PC-9 (cell line): ENCODE measurements around the gene ITGB3. TPM values are rescaled to one million over a fixed set of nuclear protein-coding genes. Genes with fewer than 3 reads are reported as not detected.

Experiments
- BruUV-seq: library from RNA; stranded (reverse); fragments of 400-500 nt; replicated peaks from 2 replicates; lab custom pipeline; 2021; lab: Mats Ljungman, UMichigan
- CTCF ChIA-PET: fragments of 300-600 bp; sonication (Branson Sonifier 250); formaldehyde crosslinking; loops from one replicate; lab custom pipeline; 2022; ENCODE audit warnings: antibody characterized with exemption; lab: Charles Lee
- POLR2A ChIA-PET: fragments of 300-600 bp; sonication (Branson Sonifier 250); formaldehyde crosslinking; loops from one replicate; lab custom pipeline; 2022; ENCODE audit warnings: antibody characterized with exemption; ENCODE audit not compliant: unreplicated experiment; lab: Charles Lee
- DNase-seq, 2 experiments: peaks; one replicate each; pipeline versions ENCODE4 v3.0.0 to v3.0.0-alpha.2; 2015 to 2022; ENCODE audit warnings: mixed read lengths in 1 of 2
- H2AFZ ChIP-seq: fragments of 200-600 bp; sonication (generic); 2 replicates; pipeline ENCODE4 v1.8.1; 2017; ENCODE audit warnings: antibody characterized with exemption
- H3F3A ChIP-seq: fragments of 200-600 bp; sonication (generic); 2 replicates; pipeline ENCODE4 v1.8.1; 2017; ENCODE audit warnings: antibody characterized with exemption, mild to moderate bottlenecking, low read depth; ENCODE audit not compliant: insufficient read depth
- H3K27ac ChIP-seq: fragments of 200-600 bp; sonication (generic); 2 replicates; pipeline ENCODE4 v1.6.1; 2016; ENCODE audit warnings: mixed run types
- H3K27me3 ChIP-seq: fragments of 200-600 bp; sonication (generic); 2 replicates; pipeline ENCODE4 v1.6.1; 2016; ENCODE audit warnings: low read depth, mixed run types; ENCODE audit not compliant: insufficient read depth
- H3K36me3 ChIP-seq: fragments of 200-600 bp; sonication (generic); 2 replicates; pipeline ENCODE4 v1.6.1; 2016; ENCODE audit warnings: low read depth, mixed run types
- H3K4me1 ChIP-seq: fragments of 200-600 bp; sonication (generic); replicated peaks from 2 replicates; pipeline ENCODE4 v1.6.1; 2016; ENCODE audit warnings: mixed run types; ENCODE audit not compliant: insufficient read depth
- H3K4me2 ChIP-seq: fragments of 200-600 bp; sonication (generic); 2 replicates; pipeline ENCODE4 v1.6.1; 2017; ENCODE audit warnings: mixed run types
- H3K4me3 ChIP-seq: fragments of 200-600 bp; sonication (generic); 2 replicates; pipeline ENCODE4 v1.6.1; 2016; ENCODE audit warnings: mixed run types
- H3K79me2 ChIP-seq: fragments of 200-600 bp; sonication (generic); 2 replicates; pipeline ENCODE4 v1.6.1; 2017; ENCODE audit warnings: low read depth, mixed run types
- H3K9me2 ChIP-seq: fragments of 200-600 bp; sonication (generic); 2 replicates; pipeline ENCODE4 v1.8.1; 2017; ENCODE audit warnings: mild to moderate bottlenecking; ENCODE audit not compliant: insufficient read depth
- H3K9me3 ChIP-seq: fragments of 200-600 bp; sonication (generic); 2 replicates; pipeline ENCODE4 v1.8.1; 2016; ENCODE audit warnings: low read depth; ENCODE audit not compliant: insufficient read depth
- H4K20me1 ChIP-seq: fragments of 200-600 bp; sonication (generic); 2 replicates; pipeline ENCODE4 v1.8.1; 2017; ENCODE audit not compliant: insufficient read depth
- EZH2 ChIP-seq: fragments of 200-600 bp; sonication (generic); IDR thresholded peaks from 2 replicates; pipeline ENCODE4 v1.8.0; 2017; ENCODE audit warnings: antibody characterized with exemption, low read depth
- intact Hi-C: fragments of 100-400 bp; cut with micrococcal nuclease; formaldehyde crosslinking; loops from one replicate; pipeline ENCODE4 v1.10.0; 2022; ENCODE audit not compliant: unreplicated experiment
- total RNA-seq: library from RNA; stranded (reverse); gene quantifications from 2 replicates; pipeline ENCODE4 v1.2.3, GENCODE V29; 2021
- TF ChIP-seq, protein P1 (sequence below): fragments of 200-600 bp; sonication (generic); conservative IDR thresholded peaks from 2 replicates; pipeline ENCODE4 v1.6.1; 2017; ENCODE audit warnings: mixed run types, antibody characterized with exemption, mild to moderate bottlenecking, moderate library complexity

Gene ITGB3
- total RNA-seq, 1 experiment from 2014 or later = 0.31 TPM

DNA sequence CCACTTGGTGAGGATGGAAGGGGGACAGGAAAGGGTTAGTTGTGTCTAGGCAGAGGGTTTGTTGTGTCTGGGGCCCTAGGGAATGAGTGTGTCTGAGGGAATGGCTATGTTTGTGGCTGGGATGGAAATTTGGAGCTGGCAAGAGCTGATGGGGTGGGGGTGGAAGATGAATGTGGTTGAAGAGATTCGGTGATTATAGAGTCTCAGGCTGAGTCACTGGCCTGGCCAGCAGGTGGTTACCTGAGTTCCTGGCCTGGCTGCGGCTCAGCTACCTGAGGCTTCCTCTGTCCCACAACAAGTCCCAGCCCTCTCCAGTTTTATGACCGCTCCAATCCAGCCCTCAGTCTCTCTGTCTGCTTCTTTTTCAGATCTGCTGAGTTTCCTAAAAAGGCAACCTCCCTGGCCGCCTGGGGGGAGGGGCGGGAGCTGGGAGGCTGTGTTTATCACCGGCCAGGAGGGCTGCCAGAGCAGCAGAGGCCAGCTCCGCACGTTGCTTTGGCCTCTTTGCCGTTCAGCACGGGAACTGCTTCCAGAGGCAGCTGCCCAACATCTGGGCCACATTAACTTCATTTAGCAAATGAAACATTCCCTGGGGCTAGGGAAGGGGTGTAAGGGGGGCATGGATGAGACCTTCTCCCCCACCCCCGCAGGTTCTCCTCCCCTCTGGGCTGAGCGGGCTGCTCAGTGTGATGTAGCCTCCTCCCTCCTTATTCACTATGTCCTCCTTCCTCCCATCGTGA, 21.8 kb downstream of the ITGB3 start:
- Histone ChIP-seq H3F3A (peaks cover 36% of the 10 kb centered on the region), H2AFZ (no peak overlapping the region), H3K9me3 (no peaks in the 10 kb centered on the region), H3K79me2 (no peaks in the 10 kb centered on the region), H3K4me3 (no peak overlapping the region), H3K27ac (peak overlapping the region; percentile 66), H3K27me3 (no peaks in the 10 kb centered on the region), H3K9me2 (no peaks in the 10 kb centered on the region), H4K20me1 (no peaks in the 10 kb centered on the region), H3K36me3 (no peaks in the 10 kb centered on the region), H3K4me2 (peak overlapping the region; percentile 64), H3K4me1 (peaks cover 60% of the 10 kb centered on the region)
- TF ChIP-seq, protein P1, sequence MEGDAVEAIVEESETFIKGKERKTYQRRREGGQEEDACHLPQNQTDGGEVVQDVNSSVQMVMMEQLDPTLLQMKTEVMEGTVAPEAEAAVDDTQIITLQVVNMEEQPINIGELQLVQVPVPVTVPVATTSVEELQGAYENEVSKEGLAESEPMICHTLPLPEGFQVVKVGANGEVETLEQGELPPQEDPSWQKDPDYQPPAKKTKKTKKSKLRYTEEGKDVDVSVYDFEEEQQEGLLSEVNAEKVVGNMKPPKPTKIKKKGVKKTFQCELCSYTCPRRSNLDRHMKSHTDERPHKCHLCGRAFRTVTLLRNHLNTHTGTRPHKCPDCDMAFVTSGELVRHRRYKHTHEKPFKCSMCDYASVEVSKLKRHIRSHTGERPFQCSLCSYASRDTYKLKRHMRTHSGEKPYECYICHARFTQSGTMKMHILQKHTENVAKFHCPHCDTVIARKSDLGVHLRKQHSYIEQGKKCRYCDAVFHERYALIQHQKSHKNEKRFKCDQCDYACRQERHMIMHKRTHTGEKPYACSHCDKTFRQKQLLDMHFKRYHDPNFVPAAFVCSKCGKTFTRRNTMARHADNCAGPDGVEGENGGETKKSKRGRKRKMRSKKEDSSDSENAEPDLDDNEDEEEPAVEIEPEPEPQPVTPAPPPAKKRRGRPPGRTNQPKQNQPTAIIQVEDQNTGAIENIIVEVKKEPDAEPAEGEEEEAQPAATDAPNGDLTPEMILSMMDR = no peak; the same call in 1 of the 2 replicates
- TF ChIP-seq EZH2 = no peak
- POLR2A ChIA-PET = interaction anchor here (0.6 to 0.9 kb wide), 2 partner anchors 27 to 36 kb away, joined by 3 to 4 read pairs; no protein-coding TSS in a partner anchor
- CTCF ChIA-PET = interaction anchor here (0.6 kb wide), 1 partner anchor 30 kb away, joined by 3 read pairs; no protein-coding TSS in a partner anchor
- peak; percentile 52 to 76 for DNase-seq
- no TSS peak for BruUV-seq
- intact Hi-C loops = loop anchor here (5.0 kb wide), 1 partner anchor 33 kb away; no protein-coding TSS in a partner anchor

DNA sequence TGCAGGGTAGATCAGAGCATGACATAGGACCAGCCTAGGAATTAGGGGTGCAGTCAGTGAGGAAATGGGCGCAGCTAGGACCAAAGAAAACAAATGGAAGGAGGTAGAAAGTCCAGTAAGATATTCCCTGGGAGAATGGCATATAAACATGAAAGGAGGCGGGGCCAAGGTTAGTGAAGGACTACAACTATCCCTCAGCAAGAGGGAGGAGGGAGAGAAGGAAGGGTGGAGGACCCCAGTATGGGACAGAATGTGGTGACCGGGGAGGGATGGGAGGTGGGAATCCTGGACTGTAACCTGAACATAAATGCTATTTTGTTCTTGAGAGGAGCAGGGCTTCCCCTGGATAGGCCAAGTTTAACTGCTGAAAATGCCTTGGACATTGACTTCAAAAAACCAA, 22.8 kb downstream of the ITGB3 start:
- Histone ChIP-seq H3K27ac (peak overlapping the region; percentile 66; the same call in 1 of the 2 replicates), H4K20me1 (no peaks in the 10 kb centered on the region), H3K9me3 (no peaks in the 10 kb centered on the region), H3K4me3 (no peak overlapping the region), H3K27me3 (no peaks in the 10 kb centered on the region), H3K9me2 (no peaks in the 10 kb centered on the region), H3K36me3 (no peaks in the 10 kb centered on the region), H3K4me2 (peak overlapping the region; percentile 64; the same call in 1 of the 2 replicates), H3K79me2 (no peaks in the 10 kb centered on the region), H3F3A (peaks cover 39% of the 10 kb centered on the region), H3K4me1 (peaks cover 70% of the 10 kb centered on the region), H2AFZ (no peak overlapping the region)
- ChIA-PET POLR2A (interaction anchor here (0.5 kb wide), 1 partner anchor 14 kb away, joined by 3 read pairs; no protein-coding TSS in a partner anchor), CTCF (no interaction called here)
- BruUV-seq = no TSS peak
- TF ChIP-seq, protein P1 = no peak
- no peak for TF ChIP-seq EZH2
- no peak for DNase-seq
- intact Hi-C loops = loop anchor here (5.0 kb wide), 1 partner anchor 34 kb away; no protein-coding TSS in a partner anchor

DNA sequence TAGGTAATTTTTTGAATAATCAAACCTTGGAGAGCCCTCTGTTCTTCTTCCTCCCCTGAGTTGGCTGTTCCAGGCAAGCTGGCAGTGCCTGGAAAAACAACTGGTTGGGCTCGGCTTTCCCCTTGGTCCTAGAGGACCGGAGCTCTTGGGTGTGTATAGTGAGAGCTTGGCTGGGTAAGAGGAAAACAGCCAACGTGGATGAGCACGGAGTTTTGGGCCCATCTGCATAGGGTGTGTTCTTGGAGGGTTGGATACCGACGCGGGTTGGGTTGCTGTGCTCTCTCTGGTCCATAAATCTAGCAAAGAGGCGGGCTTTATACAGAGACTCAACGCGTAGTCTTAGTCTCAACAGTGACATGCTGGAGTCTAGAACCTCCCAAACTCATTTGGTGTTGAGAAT, 23.2 kb downstream of the ITGB3 start:
- TF ChIP-seq, protein P1 = no peak
- no peak for TF ChIP-seq EZH2
- Histone ChIP-seq H3K36me3 (no peaks in the 10 kb centered on the region), H4K20me1 (no peaks in the 10 kb centered on the region), H3K4me2 (peak overlapping the region; percentile 64; the same call in 1 of the 2 replicates), H3K9me2 (no peaks in the 10 kb centered on the region), H3K27me3 (no peaks in the 10 kb centered on the region), H3K4me1 (peaks cover 70% of the 10 kb centered on the region), H3K79me2 (no peaks in the 10 kb centered on the region), H3K9me3 (no peaks in the 10 kb centered on the region), H2AFZ (no peak overlapping the region), H3F3A (peaks cover 39% of the 10 kb centered on the region), H3K4me3 (no peak overlapping the region), H3K27ac (peak overlapping the region; percentile 66; the same call in 1 of the 2 replicates)
- ChIA-PET POLR2A (interaction anchor here (0.5 kb wide), 1 partner anchor 13 kb away, joined by 3 read pairs; no protein-coding TSS in a partner anchor), CTCF (no interaction called here)
- BruUV-seq = no TSS peak
- intact Hi-C loops = loop anchor here (5.0 kb wide), 1 partner anchor 35 kb away; no protein-coding TSS in a partner anchor
- DNase-seq = no peak
